ENCODE results near the gene FBH1. TPM values are rescaled to one million over a fixed set of nuclear protein-coding genes. Genes with fewer than 3 reads are reported as not detected.

The FBH1 gene
- total and polyA plus RNA-seq, 9 of the 15 experiments (the other 6 are each of a cell fraction or from before 2014, with no cell fraction given): 13.4 to 108 (median 77.8) TPM

- ATAC-seq (no peak; the same call in 2 of the 3 replicates), DNase-seq (ENCODE audit: extremely low read depth in 1 of 4, low spot score in 3 of 4) (no peak), FAIRE-seq (no peak)
- Histone ChIP-seq H3K4me2 (ENCODE audit: insufficient read depth, low read length) (peak overlapping the region; percentile 24), H3K9me3 (replicated peaks; ENCODE audit: control insufficient read depth, insufficient read depth, low read depth, low read length) (no peaks in the 10 kb centered on the region), H3K9ac (ENCODE audit: insufficient read depth in 1 of 2, low read depth in 2 of 2, low read length in 2 of 2) (peak overlapping the region in 1 of 2 experiments; percentile 56; a peak in 2 of 4 replicates), H3K27me3 (ENCODE audit: control insufficient read depth in 2 of 2, insufficient read depth in 2 of 2, low read length in 2 of 2) (no peaks in the 10 kb centered on the region), H4K20me1 (replicated peaks; ENCODE audit: control insufficient read depth, insufficient read depth, low read length) (no peaks in the 10 kb centered on the region), H3K79me2 (ENCODE audit: control insufficient read depth, insufficient read depth, low read length) (no peaks in the 10 kb centered on the region), H3K4me3 (no peak overlapping the region), H3K27ac (ENCODE audit: extremely low read depth, low read depth, low read length) (no peak overlapping the region), H2AFZ (ENCODE audit: low read depth, low read length) (peak overlapping the region; percentile 86), H3K36me3 (ENCODE audit: control insufficient read depth, insufficient read depth, low read length) (no peaks in the 10 kb centered on the region), H3K9me1 (ENCODE audit: control insufficient read depth, insufficient read depth, low read length) (no peaks in the 10 kb centered on the region), H3K4me1 (replicated peaks in 1 of 2; ENCODE audit: control insufficient read depth in 2 of 2, insufficient read depth in 2 of 2, low read length in 2 of 2) (peaks cover 7 to 9% of the 10 kb centered on the region in 2 experiments)
- POLR2A ChIA-PET: interaction anchor here (1.2 kb wide), 1 partner anchor 12 kb away, joined by 3 read pairs; no protein-coding TSS in a partner anchor
- intact Hi-C loops (cut with micrococcal nuclease) (no loop called here), in situ Hi-C loops (cut with MboI) (no loop called here)
- WGBS (ENCODE audit: insufficient coverage, low coverage, missing lambda C conversion rate): 37% methylated on average over 40 of the region's 40 CpGs
- TF ChIP-seq KDM1A (IDR thresholded peaks at IDR 0.05): 0 out of 4 replicates have a peak, but pooled peaks of 1 of the 2 experiments have one; percentile 23
- TF ChIP-seq SPI1 (IDR thresholded peaks at IDR 0.05; ENCODE audit: borderline replicate concordance, low read depth, low read length): peak; percentile 81
- no peak for TF ChIP-seq ZNF77 (CRISPR knock-in tag; IDR thresholded peaks at IDR 0.05)
- no peak for TF ChIP-seq FOXP1 (CRISPR knock-in tag; IDR thresholded peaks at IDR 0.05)
- TF ChIP-seq EGR1 (conservative IDR thresholded peaks at IDR 0.05): peak; percentile 34; the same call in 1 of the 2 replicates
- TF ChIP-seq PKNOX1 (IDR thresholded peaks at IDR 0.05): peak; percentile 59
- TF ChIP-seq, protein P1, sequence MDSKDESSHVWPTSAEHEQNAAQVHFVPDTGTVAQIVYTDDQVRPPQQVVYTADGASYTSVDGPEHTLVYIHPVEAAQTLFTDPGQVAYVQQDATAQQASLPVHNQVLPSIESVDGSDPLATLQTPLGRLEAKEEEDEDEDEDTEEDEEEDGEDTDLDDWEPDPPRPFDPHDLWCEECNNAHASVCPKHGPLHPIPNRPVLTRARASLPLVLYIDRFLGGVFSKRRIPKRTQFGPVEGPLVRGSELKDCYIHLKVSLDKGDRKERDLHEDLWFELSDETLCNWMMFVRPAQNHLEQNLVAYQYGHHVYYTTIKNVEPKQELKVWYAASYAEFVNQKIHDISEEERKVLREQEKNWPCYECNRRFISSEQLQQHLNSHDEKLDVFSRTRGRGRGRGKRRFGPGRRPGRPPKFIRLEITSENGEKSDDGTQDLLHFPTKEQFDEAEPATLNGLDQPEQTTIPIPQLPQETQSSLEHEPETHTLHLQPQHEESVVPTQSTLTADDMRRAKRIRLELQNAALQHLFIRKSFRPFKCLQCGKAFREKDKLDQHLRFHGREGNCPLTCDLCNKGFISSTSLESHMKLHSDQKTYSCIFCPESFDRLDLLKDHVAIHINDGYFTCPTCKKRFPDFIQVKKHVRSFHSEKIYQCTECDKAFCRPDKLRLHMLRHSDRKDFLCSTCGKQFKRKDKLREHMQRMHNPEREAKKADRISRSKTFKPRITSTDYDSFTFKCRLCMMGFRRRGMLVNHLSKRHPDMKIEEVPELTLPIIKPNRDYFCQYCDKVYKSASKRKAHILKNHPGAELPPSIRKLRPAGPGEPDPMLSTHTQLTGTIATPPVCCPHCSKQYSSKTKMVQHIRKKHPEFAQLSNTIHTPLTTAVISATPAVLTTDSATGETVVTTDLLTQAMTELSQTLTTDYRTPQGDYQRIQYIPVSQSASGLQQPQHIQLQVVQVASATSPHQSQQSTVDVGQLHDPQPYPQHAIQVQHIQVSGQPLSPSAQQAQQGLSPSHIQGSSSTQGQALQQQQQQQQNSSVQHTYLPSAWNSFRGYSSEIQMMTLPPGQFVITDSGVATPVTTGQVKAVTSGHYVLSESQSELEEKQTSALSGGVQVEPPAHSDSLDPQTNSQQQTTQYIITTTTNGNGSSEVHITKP (IDR thresholded peaks at IDR 0.05; ENCODE audit: partially characterized antibody): peak; percentile 37
- no TSS peak for BruUV-seq (replicated peaks)
- CTCF ChIA-PET (ENCODE audit: low intra/inter-chr PET ratio): no interaction called here
These were observed 49.4 kb upstream of the FBH1 start for GRCh38 chr10:5840314-5841307.

Measured in K562 (cell line).